ENCODE results near the gene PSMD13.
"Not testable (repeated sequence)": the region's sequence is repeated elsewhere in the genome, so short reads cannot be mapped to it uniquely, and the experiment has no call there.

- not testable (repeated sequence) for TF ChIP-seq RFX5 (IDR thresholded peaks at IDR 0.05; ENCODE audit: low read depth, low read length); RAD21 (IDR thresholded peaks at IDR 0.05; ENCODE audit: low read length)
These were observed 45.0 kb upstream of the PSMD13 start for GRCh38 chr11:191490-192478.
